Cardiac muscle cell (in vitro differentiated cells and primary cell): ENCODE measurements around the gene SLC6A13. TPM values are rescaled to one million over a fixed set of nuclear protein-coding genes. Genes with fewer than 3 reads are reported as not detected.
A peak's percentile ranks its signal among the peaks of the same experiment; 100 is the strongest.
"Not testable (repeated sequence)": the region's sequence is repeated elsewhere in the genome, so short reads cannot be mapped to it uniquely, and the experiment has no call there.

Experiments used
- DNase-seq, 2 donors: peaks; one replicate each; pipeline versions ENCODE4 v3.0.0 to v3.0.0-alpha.2; 2010 to 2017; ENCODE audit warnings: low read depth in 1 of 2, low spot score in 1 of 2
- H3K27ac ChIP-seq: fragments of 200-600 bp; sonication (generic); 2 replicates; pipeline ENCODE4 v1.5.1; 2016
- H3K27me3 ChIP-seq: fragments of 200-600 bp; sonication (generic); 2 replicates; pipeline ENCODE4 v1.6.0; 2016; ENCODE audit warnings: control low read depth
- H3K36me3 ChIP-seq: fragments of 200-600 bp; sonication (generic); 2 replicates; pipeline ENCODE4 v1.5.1; 2016; ENCODE audit warnings: control low read depth
- H3K4me1 ChIP-seq: fragments of 200-600 bp; sonication (generic); 2 replicates; pipeline ENCODE4 v1.8.1; 2017; ENCODE audit warnings: low read depth, mild to moderate bottlenecking, mixed run types
- H3K4me3 ChIP-seq: fragments of 200-600 bp; sonication (generic); 2 replicates; pipeline ENCODE4 v1.5.1; 2016; ENCODE audit warnings: mild to moderate bottlenecking
- H3K9me3 ChIP-seq: fragments of 200-600 bp; sonication (generic); 2 replicates; pipeline ENCODE4 v1.5.1; 2017; ENCODE audit warnings: low read depth, mild to moderate bottlenecking, control low read depth
- CTCF ChIP-seq: IDR thresholded peaks from 2 replicates; pipeline ENCODE4 v1.5.1; 2012; ENCODE audit warnings: low read depth, mild to moderate bottlenecking, low read length
- polyA plus RNA-seq: library from polyadenylated mRNA; unstranded; fragments of >200 nt; fragmentation: Nextera tagmentation; extraction: Ambion mirVana; gene quantifications from 2 replicates; pipeline ENCODE4 v1.2.1, GENCODE V29; 2016
- total RNA-seq: library from RNA; depleted of rRNA; stranded (reverse); fragments of >200 nt; gene quantifications from 2 replicates; pipeline ENCODE4 v1.2.3, GENCODE V29; 2016

Gene SLC6A13
- total and polyA plus RNA-seq, 2 experiments from 2014 or later, result 2.3 to 3.8 TPM

GRCh38 chr12:190881-191280 is 71.8 kb downstream of the SLC6A13 start:
- no peaks in the 10 kb centered on the region for H3K36me3 ChIP-seq
- no peak overlapping the region for H3K4me3 ChIP-seq
- no peak for DNase-seq
- no peaks in the 10 kb centered on the region for H3K4me1 ChIP-seq
- H3K9me3 ChIP-seq, result no peaks in the 10 kb centered on the region
- H3K27me3 ChIP-seq, result peaks cover 10% of the 10 kb centered on the region
- no peak for TF ChIP-seq CTCF
- H3K27ac ChIP-seq, result no peak overlapping the region

GRCh38 chr12:189622-189962 is 73.0 kb downstream of the SLC6A13 start:
- Histone ChIP-seq H3K4me1 (no peaks in the 10 kb centered on the region), H3K9me3 (no peaks in the 10 kb centered on the region), H3K27ac (no peak overlapping the region), H3K27me3 (peaks cover 10% of the 10 kb centered on the region), H3K4me3 (no peak overlapping the region), H3K36me3 (no peaks in the 10 kb centered on the region)
- DNase-seq, result no peak
- no peak for TF ChIP-seq CTCF

GRCh38 chr12:188910-189621 is 73.6 kb downstream of the SLC6A13 start:
- Histone ChIP-seq H3K36me3 (no peaks in the 10 kb centered on the region), H3K27ac (no peak overlapping the region), H3K4me3 (peak overlapping the region; percentile 27), H3K27me3 (peaks cover 9% of the 10 kb centered on the region), H3K4me1 (no peaks in the 10 kb centered on the region), H3K9me3 (no peaks in the 10 kb centered on the region)
- peak; percentile 64 for TF ChIP-seq CTCF
- DNase-seq, result peak; percentile 73 to 85

GRCh38 chr12:187986-188909 is 74.4 kb downstream of the SLC6A13 start:
- H3K27ac ChIP-seq, H3K4me1 ChIP-seq, H3K27me3 ChIP-seq, DNase-seq, H3K36me3 ChIP-seq, H3K9me3 ChIP-seq: not testable (repeated sequence)
- H3K4me3 ChIP-seq, result peak overlapping the region; percentile 27

GRCh38 chr12:186006-186625 is 76.5 kb downstream of the SLC6A13 start:
- no peak for TF ChIP-seq CTCF
- no peak for DNase-seq
- Histone ChIP-seq H3K4me3 (no peak overlapping the region), H3K4me1 (no peaks in the 10 kb centered on the region), H3K27ac (no peak overlapping the region), H3K36me3 (no peaks in the 10 kb centered on the region), H3K27me3 (peaks cover 6% of the 10 kb centered on the region), H3K9me3 (no peaks in the 10 kb centered on the region)
